LNCaP clone FGC (cell line): ENCODE results near the gene TOPORS.
A peak's percentile ranks its signal among the peaks of the same experiment; 100 is the strongest.
"Not testable (repeated sequence)": the region's sequence is repeated elsewhere in the genome, so short reads cannot be mapped to it uniquely, and the experiment has no call there.

Experiments
- DNase-seq: peaks from one replicate; pipeline ENCODE4 v3.0.0-alpha.2; 2011; ENCODE audit warnings: low read depth
- H3K4me3 ChIP-seq: 2 replicates; pipeline ENCODE4 v1.5.1; 2011; ENCODE audit warnings: mild to moderate bottlenecking, low read depth, low read length, control low read depth
- CTCF ChIP-seq: IDR thresholded peaks from 2 replicates; pipeline ENCODE4 v1.5.1; 2012; ENCODE audit warnings: mild to moderate bottlenecking; ENCODE audit not compliant: control insufficient read depth, insufficient read depth; ENCODE audit errors: extremely low read depth

TOPORS gene

GRCh38 chr9:32550562-32551275, 1.7 kb downstream of the TOPORS start:
- H3K4me3 ChIP-seq = peak overlapping the region; percentile 64
- no peak for TF ChIP-seq CTCF
- peak; percentile 41 for DNase-seq

- DNase-seq = no peak
- peak overlapping the region; percentile 64 for H3K4me3 ChIP-seq
- peak; percentile 24; the same call in 1 of the 2 replicates for TF ChIP-seq CTCF
Measured at GRCh38 chr9:32550150-32550561, 2.2 kb downstream of the TOPORS start.

- DNase-seq, H3K4me3 ChIP-seq: not testable (repeated sequence)
Measured at GRCh38 chr9:32548213-32548612, 4.2 kb downstream of the TOPORS start.

GRCh38 chr9:32545884-32546283, 6.5 kb downstream of the TOPORS start:
- DNase-seq = no peak
- no peak for TF ChIP-seq CTCF
- no peak overlapping the region for H3K4me3 ChIP-seq

- DNase-seq = no peak
- H3K4me3 ChIP-seq = no peak overlapping the region
- no peak for TF ChIP-seq CTCF
Measured at GRCh38 chr9:32543047-32543446, 9.3 kb downstream of the TOPORS start.

- TF ChIP-seq CTCF = no peak
- DNase-seq = no peak
- no peak overlapping the region for H3K4me3 ChIP-seq
Measured at GRCh38 chr9:32533816-32534215, 18.6 kb downstream of the TOPORS start.

GRCh38 chr9:32533336-32533735, 19.1 kb downstream of the TOPORS start:
- no peak for DNase-seq
- no peak overlapping the region for H3K4me3 ChIP-seq
- TF ChIP-seq CTCF = no peak

- TF ChIP-seq CTCF = no peak
- peak overlapping the region; percentile 53 for H3K4me3 ChIP-seq
- no peak for DNase-seq
Measured at GRCh38 chr9:32526707-32527048, 25.7 kb downstream of the TOPORS start.
